Measurements from ENCODE around the gene P3H2. TPM values are rescaled to one million over a fixed set of nuclear protein-coding genes. Genes with fewer than 3 reads are reported as not detected.

P3H2 gene
- total and polyA plus RNA-seq, 2 experiments from 2014 or later = 8.2 to 24.2 TPM

- TF ChIP-seq REST (IDR thresholded peaks at IDR 0.05; ENCODE audit: unreplicated experiment) (no peak), POLR2AphosphoS5 (IDR thresholded peaks at IDR 0.05; ENCODE audit: low read depth) (no peak), EZH2 (IDR thresholded peaks at IDR 0.05; ENCODE audit: low read depth, unreplicated experiment) (no peak), NANOG (IDR thresholded peaks at IDR 0.05; ENCODE audit: borderline replicate concordance) (no peak)
Observed at GRCh38 chr3:189936201-189936945, 184.3 kb downstream of the P3H2 start (continued).

- no peaks in the 10 kb centered on the region for H3K9me2 ChIP-seq (ENCODE audit: insufficient read depth)
- Mint-ChIP-seq H3K27ac (no peak overlapping the region), H3K27me3 (ENCODE audit: insufficient read depth, low read depth, poor library complexity) (peaks cover 2% of the 10 kb centered on the region), H3K36me3 (ENCODE audit: low read depth) (no peaks in the 10 kb centered on the region), H3K4me3 (no peak overlapping the region), H3K9me3 (no peaks in the 10 kb centered on the region), H3K4me1 (peaks cover 21% of the 10 kb centered on the region; the same call in 2 of the 3 replicates)
- no peaks in the 10 kb centered on the region for H3F3A ChIP-seq (replicated peaks; ENCODE audit: low read depth)
- peaks cover 6% of the 10 kb centered on the region; the same call in 1 of the 2 replicates for H3K4me1 ChIP-seq (ENCODE audit: insufficient read depth)
- no peaks in the 10 kb centered on the region for H3K79me2 ChIP-seq (replicated peaks; ENCODE audit: insufficient read depth)
- no peak overlapping the region for H3K27ac ChIP-seq (ENCODE audit: low read depth)
- H3K36me3 ChIP-seq (ENCODE audit: insufficient read depth) = no peaks in the 10 kb centered on the region
- H3K4me3 ChIP-seq = no peak overlapping the region
- no peak overlapping the region for H2AFZ ChIP-seq
- ATAC-seq (no peak), DNase-seq (ENCODE audit: low spot score) (no peak)
- TF ChIP-seq, protein P1, sequence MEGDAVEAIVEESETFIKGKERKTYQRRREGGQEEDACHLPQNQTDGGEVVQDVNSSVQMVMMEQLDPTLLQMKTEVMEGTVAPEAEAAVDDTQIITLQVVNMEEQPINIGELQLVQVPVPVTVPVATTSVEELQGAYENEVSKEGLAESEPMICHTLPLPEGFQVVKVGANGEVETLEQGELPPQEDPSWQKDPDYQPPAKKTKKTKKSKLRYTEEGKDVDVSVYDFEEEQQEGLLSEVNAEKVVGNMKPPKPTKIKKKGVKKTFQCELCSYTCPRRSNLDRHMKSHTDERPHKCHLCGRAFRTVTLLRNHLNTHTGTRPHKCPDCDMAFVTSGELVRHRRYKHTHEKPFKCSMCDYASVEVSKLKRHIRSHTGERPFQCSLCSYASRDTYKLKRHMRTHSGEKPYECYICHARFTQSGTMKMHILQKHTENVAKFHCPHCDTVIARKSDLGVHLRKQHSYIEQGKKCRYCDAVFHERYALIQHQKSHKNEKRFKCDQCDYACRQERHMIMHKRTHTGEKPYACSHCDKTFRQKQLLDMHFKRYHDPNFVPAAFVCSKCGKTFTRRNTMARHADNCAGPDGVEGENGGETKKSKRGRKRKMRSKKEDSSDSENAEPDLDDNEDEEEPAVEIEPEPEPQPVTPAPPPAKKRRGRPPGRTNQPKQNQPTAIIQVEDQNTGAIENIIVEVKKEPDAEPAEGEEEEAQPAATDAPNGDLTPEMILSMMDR (conservative IDR thresholded peaks at IDR 0.05; ENCODE audit: low read depth in 2 of 2) = no peak
- H3K4me2 ChIP-seq = no peak overlapping the region
- no peaks in the 10 kb centered on the region for H3K27me3 ChIP-seq (ENCODE audit: insufficient read depth)
- no peaks in the 10 kb centered on the region for H4K20me1 ChIP-seq (replicated peaks; ENCODE audit: insufficient read depth)
Observed at GRCh38 chr3:189927975-189928895, 192.5 kb downstream of the P3H2 start.

Data from GM23338 (cell line).